BJ (cell line): Measurements from ENCODE around the gene NFKB1. TPM values are rescaled to one million over a fixed set of nuclear protein-coding genes. Genes with fewer than 3 reads are reported as not detected.
"Not testable (repeated sequence)": the region's sequence is repeated elsewhere in the genome, so short reads cannot be mapped to it uniquely, and the experiment has no call there.

Experiments
- CTCF ChIA-PET: fragments of 350-600 bp; formaldehyde crosslinking; extraction: SDS; loops from one replicate; lab custom pipeline; 2021; ENCODE audit warnings: antibody characterized with exemption, inconsistent platforms; lab: Yijun Ruan, JAX
- POLR2A ChIA-PET: fragments of 300-600 bp; sonication (Branson Sonifier 250); formaldehyde crosslinking; extraction: SDS; loops from one replicate; lab custom pipeline; 2021; ENCODE audit warnings: antibody characterized with exemption; lab: Charles Lee
- DNase-seq: peaks from one replicate; pipeline ENCODE4 v3.0.0-alpha.2; 2011; ENCODE audit warnings: low read depth
- H3K27me3 ChIP-seq: 2 replicates; pipeline ENCODE4 v1.6.0; 2011; ENCODE audit warnings: low read length; ENCODE audit not compliant: control insufficient read depth, insufficient read depth
- H3K36me3 ChIP-seq: 2 replicates; pipeline ENCODE4 v1.5.1; 2011; ENCODE audit warnings: low read length; ENCODE audit not compliant: control insufficient read depth, insufficient read depth
- H3K4me3 ChIP-seq: 2 replicates; pipeline ENCODE4 v1.5.1; 2011; ENCODE audit warnings: low read depth, mild to moderate bottlenecking, control low read depth, low read length
- CTCF ChIP-seq: IDR thresholded peaks from 2 replicates; pipeline ENCODE4 v1.5.1; 2011; ENCODE audit warnings: low read depth, mild to moderate bottlenecking, control low read depth, inconsistent platforms, low read length, moderate library complexity; ENCODE audit not compliant: insufficient read depth
- polyA plus RNA-seq: library from polyadenylated mRNA; depleted of rRNA; stranded (reverse); fragments of >200 nt; gene quantifications from 2 replicates; pipeline ENCODE4 v1.2.3, GENCODE V29; 2011

Gene NFKB1
- polyA plus RNA-seq, 1 experiment, result 16.6 TPM

GRCh38 chr4:102473476-102473875 is 27.7 kb upstream of the NFKB1 start:
- no peak for DNase-seq
- ChIA-PET CTCF (no interaction called here), POLR2A (no interaction called here)
- TF ChIP-seq CTCF, result no peak
- Histone ChIP-seq H3K27me3 (peaks cover 2% of the 10 kb centered on the region; the same call in 1 of the 2 replicates), H3K4me3 (no peak overlapping the region), H3K36me3 (no peaks in the 10 kb centered on the region)

- peaks cover 2% of the 10 kb centered on the region; the same call in 1 of the 2 replicates for H3K27me3 ChIP-seq
- no peak for TF ChIP-seq CTCF
- ChIA-PET CTCF (interaction anchor here (0.7 to 0.9 kb wide), 2 partner anchors 9 kb away, joined by 3 read pairs; no protein-coding TSS in a partner anchor), POLR2A (no interaction called here)
- no peak overlapping the region for H3K4me3 ChIP-seq
- DNase-seq, result no peak
- H3K36me3 ChIP-seq, result no peaks in the 10 kb centered on the region
These were observed 26.2 kb upstream of the NFKB1 start for GRCh38 chr4:102474736-102475504.

- no peak for TF ChIP-seq CTCF
- H3K36me3 ChIP-seq, result no peaks in the 10 kb centered on the region
- no peaks in the 10 kb centered on the region for H3K27me3 ChIP-seq
- no peak overlapping the region for H3K4me3 ChIP-seq
- ChIA-PET POLR2A (no interaction called here), CTCF (interaction anchor here (1.3 to 1.6 kb wide), 3 partner anchors 11 to 85 kb away, joined by 3 to 4 read pairs (median 4); no protein-coding TSS in a partner anchor)
- DNase-seq, result peak; percentile 7
These were observed 23.5 kb upstream of the NFKB1 start for GRCh38 chr4:102477657-102478056.

- ChIA-PET CTCF (no interaction called here), POLR2A (no interaction called here)
- DNase-seq, result no peak
- Histone ChIP-seq H3K4me3 (no peak overlapping the region), H3K36me3 (no peaks in the 10 kb centered on the region), H3K27me3 (no peaks in the 10 kb centered on the region)
- TF ChIP-seq CTCF, result no peak
These were observed 23.0 kb upstream of the NFKB1 start for GRCh38 chr4:102478186-102478585.

- POLR2A ChIA-PET, H3K36me3 ChIP-seq, CTCF ChIA-PET, H3K4me3 ChIP-seq, H3K27me3 ChIP-seq, DNase-seq: not testable (repeated sequence)
These were observed 21.3 kb upstream of the NFKB1 start for GRCh38 chr4:102479832-102480231.

GRCh38 chr4:102483120-102483519 is 18.0 kb upstream of the NFKB1 start:
- TF ChIP-seq CTCF, result no peak
- POLR2A ChIA-PET, result no interaction called here
- no peak for DNase-seq
- CTCF ChIA-PET, result no interaction called here
- H3K27me3 ChIP-seq, result no peaks in the 10 kb centered on the region
- no peak overlapping the region for H3K4me3 ChIP-seq
- no peaks in the 10 kb centered on the region for H3K36me3 ChIP-seq

GRCh38 chr4:102483990-102484692 is 17.0 kb upstream of the NFKB1 start:
- H3K4me3 ChIP-seq, H3K27me3 ChIP-seq, DNase-seq, H3K36me3 ChIP-seq, POLR2A ChIA-PET: not testable (repeated sequence)
- CTCF ChIA-PET, result interaction anchor here (0.6 to 1.3 kb wide), 2 partner anchors 10 to 125 kb away, joined by 3 to 4 read pairs; no protein-coding TSS in a partner anchor
